Sigmoid colon (tissue), 3 donors: ENCODE results near the gene RABEP2.

ENCODE experiments used
- CTCF ChIP-seq, 4 experiments: fragments of 450-650 bp in 3 of 4; fragments of 200-600 bp in 1 of 4; IDR thresholded peaks; one replicate each; pipeline ENCODE4 v1.5.1; 2016 to 2019; ENCODE audit warnings: antibody characterized with exemption in 4 of 4, mild to moderate bottlenecking in 3 of 4, moderate library complexity in 2 of 4
- POLR2A ChIP-seq, 2 donors: fragments of 450-650 bp; IDR thresholded peaks; one replicate each; pipeline ENCODE4 v1.6.1; 2016; ENCODE audit warnings: antibody characterized with exemption in 2 of 2, mild to moderate bottlenecking in 2 of 2, moderate library complexity in 2 of 2

- TF ChIP-seq CTCF (IDR thresholded peaks at IDR 0.05) (peak in 3 of 4 experiments; percentile 37 to 64 (median 39)), POLR2A (IDR thresholded peaks at IDR 0.05) (no peak)
Measured at GRCh38 chr16:28873543-28874201, 51.4 kb downstream of the RABEP2 start.
